ENCODE measurements around the gene SLCO3A1. TPM values are rescaled to one million over a fixed set of nuclear protein-coding genes. Genes with fewer than 3 reads are reported as not detected.

Gene SLCO3A1
- total RNA-seq, 1 experiment from 2014 or later, result under 0.01 TPM

- no peak for DNase-seq (ENCODE audit: low read depth)
Observed at GRCh38 chr15:92158426-92158825, 304.9 kb downstream of the SLCO3A1 start.

DNA sequence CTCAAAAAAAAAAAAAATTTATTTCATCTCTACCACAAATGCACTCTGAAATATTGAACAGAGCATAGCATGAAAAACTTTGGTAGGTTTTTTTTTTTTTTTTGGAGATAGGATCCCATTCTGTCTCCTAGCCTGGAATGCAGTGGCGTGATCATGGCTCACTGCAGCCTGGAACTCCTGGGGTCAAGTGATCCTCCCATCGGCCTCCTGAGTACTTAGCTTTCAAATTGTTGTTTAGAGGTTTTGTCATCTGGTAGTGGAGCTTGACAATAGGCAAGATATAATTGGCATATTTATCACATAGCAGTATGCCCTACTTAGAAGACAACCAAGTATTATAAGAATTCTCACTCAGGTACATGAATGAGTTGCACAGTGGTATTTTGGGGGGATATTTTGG, 306.0 kb downstream of the SLCO3A1 start:
- no peak for DNase-seq (ENCODE audit: low read depth)

DNA sequence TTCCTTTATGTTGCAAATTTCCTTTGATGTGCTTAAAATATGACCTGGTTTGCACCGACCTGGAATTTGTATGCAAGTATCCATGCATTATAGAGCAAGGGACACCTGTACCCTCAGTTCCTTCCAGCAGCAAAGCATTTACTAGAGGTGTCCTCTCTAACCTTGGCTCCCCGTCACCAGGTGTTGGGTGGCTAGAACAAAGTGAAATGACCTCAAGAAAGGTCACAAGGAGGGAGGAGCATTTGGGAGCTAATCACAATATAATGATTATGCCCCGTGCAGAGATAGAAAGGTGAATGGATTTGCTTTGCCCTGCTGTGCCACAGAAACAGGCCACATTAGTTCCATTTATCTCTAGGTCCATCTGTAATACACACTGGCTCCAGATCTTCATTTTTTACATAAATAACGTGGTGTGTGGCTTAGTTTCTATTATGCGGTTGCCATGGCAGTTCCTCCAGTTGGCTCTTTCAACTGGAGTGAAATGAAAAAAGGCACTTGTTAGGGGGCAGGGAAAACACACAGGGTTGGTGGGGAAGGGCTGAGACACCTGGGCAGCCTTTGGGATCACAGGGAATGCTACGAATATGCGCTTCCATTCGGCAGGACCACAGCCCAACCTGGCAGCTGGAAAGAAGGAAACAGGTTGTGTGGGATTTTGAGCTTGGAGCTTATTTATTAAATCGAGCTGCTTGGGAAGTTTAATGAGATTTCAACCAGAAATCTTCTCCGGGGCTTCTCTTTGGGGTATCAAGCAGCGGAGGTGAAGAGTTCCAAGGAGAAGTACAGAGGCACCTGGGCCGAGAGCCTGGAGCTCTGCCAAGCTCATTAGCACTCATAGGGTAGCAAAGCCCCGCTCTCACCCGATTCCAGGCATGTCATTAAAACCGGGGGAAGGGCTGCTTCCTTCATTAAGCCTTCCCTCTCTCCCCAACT, 306.7 kb downstream of the SLCO3A1 start:
- DNase-seq (ENCODE audit: low read depth), result no peak

- no peak for DNase-seq (ENCODE audit: low read depth)
Observed at GRCh38 chr15:92161039-92161670, 307.6 kb downstream of the SLCO3A1 start.

DNA sequence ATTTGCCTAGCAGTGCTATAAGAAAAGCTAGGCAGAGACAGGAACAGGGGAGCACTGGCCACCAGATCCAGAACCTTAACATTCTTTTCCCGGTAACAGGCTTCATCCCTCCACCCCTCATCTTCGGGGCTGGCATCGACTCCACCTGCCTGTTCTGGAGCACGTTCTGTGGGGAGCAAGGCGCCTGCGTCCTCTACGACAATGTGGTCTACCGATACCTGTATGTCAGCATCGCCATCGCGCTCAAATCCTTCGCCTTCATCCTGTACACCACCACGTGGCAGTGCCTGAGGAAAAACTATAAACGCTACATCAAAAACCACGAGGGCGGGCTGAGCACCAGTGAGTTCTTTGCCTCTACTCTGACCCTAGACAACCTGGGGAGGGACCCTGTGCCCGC, 309.1 kb downstream of the SLCO3A1 start:
- DNase-seq (ENCODE audit: low read depth), result no peak

GRCh38 chr15:92163641-92164040, 310.1 kb downstream of the SLCO3A1 start:
- no peak for DNase-seq (ENCODE audit: low read depth)

DNA sequence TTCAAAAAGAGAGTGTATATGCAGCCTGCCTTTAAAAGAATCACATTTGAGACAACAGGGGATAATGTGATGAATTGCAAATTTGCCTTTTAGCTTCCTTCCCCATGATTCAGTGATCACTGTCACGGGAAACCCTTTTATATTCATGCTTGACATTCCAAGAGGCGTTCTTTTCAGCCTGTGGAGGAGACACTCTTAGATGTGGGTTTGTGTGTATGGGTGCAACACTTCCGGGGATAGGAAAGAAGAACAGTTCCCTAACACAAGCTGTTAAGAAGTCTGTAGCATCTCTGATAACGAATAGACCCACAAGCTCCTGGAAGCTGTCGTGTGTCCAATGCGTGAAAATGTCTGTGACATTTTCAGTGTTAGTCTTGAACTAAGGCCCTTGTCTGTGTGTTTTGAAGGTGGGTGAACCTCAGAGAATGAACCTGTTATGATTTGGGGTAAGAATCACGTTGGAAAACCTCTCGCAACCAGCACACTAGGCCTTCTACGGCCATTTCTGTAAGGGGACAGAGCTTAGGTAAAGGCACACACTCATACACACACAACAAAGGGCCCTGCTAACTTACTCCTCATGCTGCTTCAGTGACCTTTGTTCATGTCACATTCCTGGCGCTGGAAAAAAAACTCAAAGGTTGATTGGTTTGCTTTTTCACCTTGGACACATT, 311.0 kb downstream of the SLCO3A1 start:
- DNase-seq (ENCODE audit: low read depth), result no peak

GRCh38 chr15:92165001-92165346, 311.5 kb downstream of the SLCO3A1 start:
- no peak for DNase-seq (ENCODE audit: low read depth)

DNA sequence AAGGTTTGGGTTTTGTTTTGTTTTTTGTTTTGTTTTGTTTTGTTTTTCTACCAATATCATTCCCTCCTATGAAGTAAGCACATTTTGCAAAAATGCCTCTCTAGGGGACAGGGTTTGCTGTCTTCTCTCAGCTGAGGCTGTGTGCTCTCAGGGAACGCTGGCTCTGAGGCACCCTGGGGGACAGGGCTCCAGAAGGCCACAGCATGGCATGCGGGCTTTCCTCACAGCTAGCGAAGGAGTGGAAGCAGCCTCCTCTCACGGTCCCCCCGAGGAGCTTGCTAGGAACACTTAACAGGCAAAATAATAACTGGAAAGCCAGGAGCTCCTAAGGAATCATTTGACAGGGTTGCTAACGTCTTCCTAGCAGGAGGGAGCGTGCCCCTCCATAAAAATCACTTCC, 312.5 kb downstream of the SLCO3A1 start:
- no peak for DNase-seq (ENCODE audit: low read depth)

DNA sequence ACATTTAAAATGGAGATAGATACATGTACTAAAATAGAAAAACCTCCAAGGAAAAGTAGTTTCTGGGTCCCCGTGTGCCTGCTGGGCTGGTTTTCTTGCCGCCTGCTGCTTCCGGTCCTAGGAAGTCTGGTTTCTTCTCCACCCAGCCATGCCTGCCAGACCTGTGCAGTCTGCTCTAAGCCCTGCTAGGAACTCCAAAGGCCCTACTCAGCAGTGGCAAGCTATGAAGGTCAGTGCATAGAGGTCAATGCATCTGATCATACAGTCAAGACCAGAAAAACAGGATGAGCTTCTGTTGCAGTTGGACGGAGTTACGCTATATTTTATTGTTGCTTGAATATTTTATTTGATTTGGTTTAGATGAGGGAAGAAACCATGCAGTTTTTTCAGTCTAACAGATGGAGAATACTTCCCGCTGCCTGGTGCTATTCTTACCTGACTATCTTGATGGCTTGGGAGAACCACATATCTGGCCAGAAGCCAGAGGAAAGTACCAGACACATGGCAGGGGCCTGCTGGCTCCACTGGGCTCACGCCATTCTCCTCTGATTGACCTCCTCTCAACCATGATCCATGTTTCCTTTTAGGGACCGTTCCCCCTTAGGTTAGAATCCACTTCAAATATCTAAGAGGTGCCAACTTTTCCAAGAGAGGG, 313.4 kb downstream of the SLCO3A1 start:
- no peak for DNase-seq (ENCODE audit: low read depth)

DNA sequence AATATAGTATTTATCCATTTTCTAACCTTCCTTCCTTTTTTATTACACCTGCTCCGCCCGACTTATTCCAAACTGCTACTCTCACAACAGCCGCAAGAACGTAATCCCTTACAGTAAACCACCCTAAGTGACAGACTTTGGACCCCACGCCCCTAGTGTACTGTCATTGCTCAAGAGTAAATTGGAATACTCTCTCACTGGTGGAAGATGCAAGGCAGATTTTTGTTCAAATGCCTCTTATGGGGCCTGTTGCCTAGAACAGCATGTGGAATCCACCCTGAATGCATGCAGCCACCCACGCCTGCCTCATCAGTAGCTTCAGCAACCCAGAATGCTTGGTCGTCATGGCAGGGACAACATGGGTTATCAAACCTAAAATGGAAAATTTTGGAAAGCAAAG, 313.9 kb downstream of the SLCO3A1 start:
- DNase-seq (ENCODE audit: low read depth), result no peak

GRCh38 chr15:92168066-92168683, 314.7 kb downstream of the SLCO3A1 start:
- DNase-seq (ENCODE audit: low read depth), result no peak

GRCh38 chr15:92170897-92171296, 317.4 kb downstream of the SLCO3A1 start:
- no peak for DNase-seq (ENCODE audit: low read depth)

GRCh38 chr15:92178911-92179310, 325.4 kb downstream of the SLCO3A1 start:
- DNase-seq (ENCODE audit: low read depth), result no peak

- DNase-seq (ENCODE audit: low read depth), result no peak
Observed at GRCh38 chr15:92184142-92184541, 330.6 kb downstream of the SLCO3A1 start.

GRCh38 chr15:92184679-92185230, 331.2 kb downstream of the SLCO3A1 start:
- DNase-seq (ENCODE audit: low read depth), result no peak

DNA sequence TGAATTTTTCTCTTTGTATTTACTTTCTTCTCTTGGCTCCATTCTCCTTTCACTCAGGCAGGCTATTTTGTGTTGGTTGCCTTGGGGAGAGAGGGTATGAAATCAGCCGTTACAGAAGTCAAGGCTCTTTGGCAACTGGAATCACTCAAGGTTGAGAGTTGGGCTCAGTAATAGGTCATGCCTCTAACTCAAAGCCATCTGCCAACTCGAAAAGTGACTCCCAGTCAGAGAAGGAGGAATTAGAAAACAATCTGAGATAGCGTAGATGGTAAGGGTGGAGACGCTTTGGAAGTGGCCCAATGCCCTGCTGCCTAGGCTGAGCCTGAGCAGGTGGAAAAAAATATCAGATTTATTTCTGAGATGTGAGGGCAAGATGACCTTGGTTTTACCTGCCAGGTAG, 334.5 kb downstream of the SLCO3A1 start:
- no peak for DNase-seq (ENCODE audit: low read depth)

DNA sequence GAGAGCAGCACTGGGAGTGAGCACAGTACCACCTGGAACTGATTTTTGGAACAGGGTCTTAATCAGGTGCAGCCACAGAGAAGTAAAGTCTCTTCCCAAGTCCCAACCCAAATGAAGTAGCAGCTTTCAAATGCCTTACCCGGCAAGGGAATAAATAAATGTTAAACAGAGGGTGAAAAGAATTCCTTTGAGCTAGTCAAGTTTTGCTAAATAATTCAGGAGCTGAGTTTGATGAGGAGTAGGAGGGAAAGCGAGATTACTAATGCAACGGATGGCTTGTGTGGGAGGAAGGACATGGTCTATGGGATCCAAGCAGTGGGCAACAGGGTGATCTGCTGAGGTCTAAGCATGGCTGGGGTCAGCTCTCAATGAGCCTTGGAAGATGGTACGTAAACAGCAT, 335.7 kb downstream of the SLCO3A1 start:
- no peak for DNase-seq (ENCODE audit: low read depth)

DNA sequence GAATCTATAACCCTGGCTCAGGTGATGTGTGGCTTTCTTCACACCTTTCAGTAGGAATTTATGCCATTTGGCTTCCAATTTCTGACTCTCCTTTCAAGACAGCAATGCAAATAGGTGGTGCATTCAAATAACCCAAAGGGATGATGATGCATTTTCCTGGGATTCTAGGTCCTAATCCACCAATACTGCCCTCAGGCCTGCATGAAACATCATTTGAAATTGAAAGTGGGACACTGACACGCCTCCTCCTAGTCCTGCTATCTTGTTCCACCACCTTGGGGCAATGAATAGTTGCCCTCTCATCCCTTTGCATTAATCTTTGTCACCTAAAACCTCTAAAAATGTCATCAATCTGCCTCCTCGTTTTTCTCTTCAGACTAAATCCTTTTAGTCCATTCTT, 341.7 kb downstream of the SLCO3A1 start:
- no peak for DNase-seq (ENCODE audit: low read depth)

- DNase-seq (ENCODE audit: low read depth), result no peak
Observed at GRCh38 chr15:92196342-92196741, 342.8 kb downstream of the SLCO3A1 start.

DNA sequence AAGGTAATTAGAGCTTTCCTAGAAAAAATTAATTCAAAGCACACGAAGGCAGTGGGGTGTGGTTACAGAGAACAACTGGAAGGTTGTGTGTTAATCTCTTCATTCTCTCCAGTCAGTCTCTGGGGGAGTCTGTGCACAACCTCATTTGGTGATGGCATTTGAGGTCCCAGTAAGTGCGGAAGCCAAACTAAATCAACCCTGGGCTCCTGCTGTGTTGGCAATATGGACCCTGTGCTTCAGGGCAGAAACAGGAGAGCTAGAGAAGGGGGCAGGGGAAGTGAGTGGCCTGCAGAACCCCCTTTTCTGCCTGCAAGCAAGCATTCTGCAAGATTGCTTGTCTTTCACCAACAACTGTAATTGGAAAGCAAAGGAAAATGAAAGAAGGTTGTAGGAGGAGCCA, 344.2 kb downstream of the SLCO3A1 start:
- DNase-seq (ENCODE audit: low read depth), result no peak
